ENCODE data around the gene SLC6A3.
A peak's percentile ranks its signal among the peaks of the same experiment; 100 is the strongest.

SLC6A3 gene

GRCh38 chr5:1347571-1347970 lies 97.7 kb downstream of the SLC6A3 start:
- TF ChIP-seq CTCF (IDR thresholded peaks at IDR 0.05; ENCODE audit: extremely low read depth, insufficient read depth, missing control alignments), result no peak
- DNase-seq (ENCODE audit: low spot score), result no peak
- in situ Hi-C loops (cut with MboI; ENCODE audit: low pct_unique_long_range_greater_than_20kb, low sequenced_read_pairs, unreplicated experiment), result no loop called here

GRCh38 chr5:1346627-1347440 lies 98.4 kb downstream of the SLC6A3 start:
- TF ChIP-seq CTCF (IDR thresholded peaks at IDR 0.05; ENCODE audit: extremely low read depth, insufficient read depth, missing control alignments), result no peak
- in situ Hi-C loops (cut with MboI; ENCODE audit: low pct_unique_long_range_greater_than_20kb, low sequenced_read_pairs, unreplicated experiment), result no loop called here
- DNase-seq (ENCODE audit: low spot score), result no peak

GRCh38 chr5:1345876-1346626 lies 99.2 kb downstream of the SLC6A3 start:
- TF ChIP-seq CTCF (IDR thresholded peaks at IDR 0.05; ENCODE audit: extremely low read depth, insufficient read depth, missing control alignments), result no peak
- in situ Hi-C loops (cut with MboI; ENCODE audit: low pct_unique_long_range_greater_than_20kb, low sequenced_read_pairs, unreplicated experiment), result no loop called here
- DNase-seq (ENCODE audit: low spot score), result no peak

- TF ChIP-seq CTCF (IDR thresholded peaks at IDR 0.05; ENCODE audit: extremely low read depth, insufficient read depth, missing control alignments), result no peak
- in situ Hi-C loops (cut with MboI; ENCODE audit: low pct_unique_long_range_greater_than_20kb, low sequenced_read_pairs, unreplicated experiment), result no loop called here
- peak; percentile 99 for DNase-seq (ENCODE audit: low spot score)
Measured at GRCh38 chr5:1344975-1345838, 100.0 kb downstream of the SLC6A3 start, which contains the start of gene CLPTM1L. TSS of gene CLPTM1L (minus strand) at chr5:1345099. CDS start at chr5:1344841, 258 bp downstream.

GRCh38 chr5:1343931-1344901 lies 101.0 kb downstream of the SLC6A3 start:
- TF ChIP-seq CTCF (IDR thresholded peaks at IDR 0.05; ENCODE audit: extremely low read depth, insufficient read depth, missing control alignments), result no peak
- DNase-seq (ENCODE audit: low spot score), result peak; percentile 52
- in situ Hi-C loops (cut with MboI; ENCODE audit: low pct_unique_long_range_greater_than_20kb, low sequenced_read_pairs, unreplicated experiment), result no loop called here
